HL-60 (cell line): ENCODE data around the gene LIN9.

Experiments
- DNase-seq, 2 experiments: peaks; one replicate each; pipeline ENCODE4 v3.0.0-alpha.2; 2010 to 2020; ENCODE audit warnings: low read depth in 1 of 2, low spot score in 1 of 2
- H3K27ac ChIP-seq: fragments of 250-450 bp; sonication (Bioruptor Pico); replicated peaks from 2 replicates; pipeline ENCODE4 v1.5.1; 2020; ENCODE audit warnings: mild to moderate bottlenecking, moderate library complexity
- H3K27me3 ChIP-seq: fragments of 250-450 bp; sonication (Bioruptor Pico); 2 replicates; pipeline ENCODE4 v1.5.1; 2021; ENCODE audit warnings: mild to moderate bottlenecking, moderate library complexity; ENCODE audit not compliant: insufficient read depth, poor library complexity, severe bottlenecking
- H3K4me3 ChIP-seq: replicated peaks from 2 replicates; pipeline ENCODE4 v1.5.1; 2011; ENCODE audit warnings: mild to moderate bottlenecking, control low read depth, low read length; ENCODE audit not compliant: insufficient read depth
- CTCF ChIP-seq: IDR thresholded peaks from one replicate; pipeline ENCODE4 v1.5.1; 2011; ENCODE audit warnings: low read length, control low read depth, inconsistent platforms; ENCODE audit not compliant: insufficient read depth
- GABPA ChIP-seq: IDR thresholded peaks from 2 replicates; pipeline ENCODE4 v1.6.1; 2012; ENCODE audit warnings: low read depth
- POLR2AphosphoS5 ChIP-seq: IDR thresholded peaks from 2 replicates; pipeline ENCODE4 v1.6.1; 2012; ENCODE audit warnings: low read depth
- REST ChIP-seq: IDR thresholded peaks from 2 replicates; pipeline ENCODE4 v1.6.1; 2012; ENCODE audit warnings: low read depth; ENCODE audit not compliant: insufficient replicate concordance
- SPI1 ChIP-seq: IDR thresholded peaks from 2 replicates; pipeline ENCODE4 v1.6.1; 2012; ENCODE audit warnings: low read depth, mild to moderate bottlenecking, borderline replicate concordance

The LIN9 gene

GRCh38 chr1:226335661-226336060 is 26.7 kb upstream of the LIN9 start:
- TF ChIP-seq REST (no peak), CTCF (no peak), POLR2AphosphoS5 (no peak), GABPA (no peak), SPI1 (no peak)
- no peak overlapping the region for H3K4me3 ChIP-seq
- no peak overlapping the region for H3K27ac ChIP-seq
- DNase-seq = no peak
- H3K27me3 ChIP-seq = no peaks in the 10 kb centered on the region

GRCh38 chr1:226332947-226333346 is 24.0 kb upstream of the LIN9 start:
- H3K4me3 ChIP-seq = no peak overlapping the region
- TF ChIP-seq POLR2AphosphoS5 = no peak
- no peak for TF ChIP-seq GABPA
- no peak for TF ChIP-seq REST
- TF ChIP-seq SPI1 = no peak
- TF ChIP-seq CTCF = no peak
- DNase-seq = no peak
- H3K27ac ChIP-seq = no peak overlapping the region
- no peaks in the 10 kb centered on the region for H3K27me3 ChIP-seq

GRCh38 chr1:226329237-226329636 is 20.3 kb upstream of the LIN9 start:
- Histone ChIP-seq H3K27ac (no peak overlapping the region), H3K27me3 (no peaks in the 10 kb centered on the region), H3K4me3 (no peak overlapping the region)
- DNase-seq = no peak
- TF ChIP-seq POLR2AphosphoS5 (no peak), REST (no peak), CTCF (no peak), SPI1 (no peak), GABPA (no peak)
